ENCODE results near the gene PTPA. TPM values are rescaled to one million over a fixed set of nuclear protein-coding genes. Genes with fewer than 3 reads are reported as not detected.

The PTPA gene
- total RNA-seq, 1 donor from 2014 or later = 160 TPM

DNA sequence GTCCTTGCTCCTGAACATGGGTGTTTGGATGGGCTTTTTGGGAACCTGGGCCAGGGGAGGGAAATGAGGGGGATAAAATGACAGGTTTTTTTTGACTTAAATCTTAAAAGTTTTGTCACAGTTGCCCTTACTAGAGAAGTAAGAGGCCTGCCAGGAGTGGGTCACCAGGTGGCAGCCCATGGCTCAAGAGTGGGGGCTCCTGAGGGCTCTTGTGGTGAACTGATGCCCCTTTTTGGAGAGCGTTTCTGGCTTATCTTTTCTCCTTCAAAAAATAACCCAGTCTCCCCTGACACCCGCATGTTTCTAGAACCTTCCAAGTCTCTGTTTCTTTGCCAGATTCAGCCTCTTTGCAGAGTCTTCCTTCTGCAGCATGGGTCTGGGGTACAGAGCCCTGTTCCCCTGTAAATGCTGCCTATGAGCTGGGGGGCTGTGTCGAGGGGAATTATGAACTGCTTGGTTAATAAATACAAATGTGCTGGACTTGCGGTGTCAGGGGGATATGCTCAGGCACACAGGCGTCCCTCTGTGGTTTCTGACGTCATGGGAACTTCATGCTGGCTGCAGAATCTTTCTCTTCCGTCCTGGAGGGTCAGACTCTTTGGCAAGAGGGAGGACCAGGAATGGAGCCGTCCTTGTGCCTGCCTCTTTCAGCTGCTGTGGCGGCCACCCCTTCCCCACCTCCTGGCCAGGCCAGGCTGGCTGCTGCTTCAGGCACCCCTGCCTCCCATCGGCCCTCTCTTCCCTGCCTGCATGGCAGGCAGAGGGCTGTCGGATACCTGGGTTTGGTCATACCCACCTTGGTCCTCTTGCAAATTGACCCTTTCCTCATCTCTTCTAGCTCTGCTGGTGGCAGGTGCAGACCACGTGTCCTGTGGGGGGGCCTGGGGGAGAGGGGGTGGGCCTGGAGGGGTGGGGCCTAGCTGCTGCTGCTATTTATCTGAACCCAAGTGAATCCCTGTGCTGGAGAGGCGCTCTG, 30.1 kb downstream of the PTPA start:
- DNase-seq (ENCODE audit: low spot score in 2 of 2, unreplicated experiment in 2 of 2) = no peak
- Mint-ChIP-seq H3K27ac (peak overlapping the region; percentile 100), H3K9me3 (no peaks in the 10 kb centered on the region), H3K27me3 (ENCODE audit: low read depth) (no peaks in the 10 kb centered on the region), H3K4me1 (peaks cover 61% of the 10 kb centered on the region), H3K36me3 (peaks cover 12% of the 10 kb centered on the region), H3K4me3 (peak overlapping the region; percentile 75)
- TF ChIP-seq CTCF (IDR thresholded peaks at IDR 0.05; ENCODE audit: unreplicated experiment) = no peak

DNA sequence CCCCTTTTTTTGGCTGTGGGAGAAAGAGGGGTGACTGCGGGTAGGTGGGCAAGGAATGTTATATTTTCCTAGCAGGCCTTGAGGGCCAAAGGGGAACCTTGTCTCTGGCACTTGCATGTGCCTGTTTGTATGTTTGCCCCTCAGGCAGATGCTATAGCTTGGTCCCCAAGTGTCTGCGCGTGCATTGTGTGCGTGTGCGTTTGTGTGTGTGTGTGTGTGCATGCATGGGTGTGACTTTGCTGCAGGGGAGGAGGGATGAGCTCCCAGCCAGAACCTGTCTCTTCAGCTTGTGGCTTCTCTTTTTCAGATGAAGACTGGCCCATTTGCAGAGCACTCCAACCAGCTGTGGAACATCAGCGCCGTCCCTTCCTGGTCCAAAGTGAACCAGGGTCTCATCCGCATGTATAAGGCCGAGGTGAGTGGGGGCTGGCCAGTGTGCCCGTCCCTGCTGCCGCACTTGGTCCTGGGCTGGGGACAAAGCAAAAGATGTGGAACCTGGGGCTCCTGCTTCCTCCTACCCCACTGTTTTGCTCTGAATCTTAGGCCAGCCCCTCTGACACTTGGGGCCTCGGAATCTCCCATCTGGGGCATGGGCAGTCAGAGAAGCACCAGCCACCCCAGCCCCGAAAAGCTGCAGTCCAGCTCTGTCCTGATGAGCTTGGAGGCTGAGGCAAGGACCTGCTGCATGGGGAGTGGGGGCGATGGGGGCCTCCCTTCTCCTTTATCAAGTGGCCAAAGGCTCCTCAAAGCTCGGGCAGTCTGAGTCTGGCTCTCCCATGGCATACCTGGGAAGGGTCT, 31.1 kb downstream of the PTPA start:
- Mint-ChIP-seq H3K4me1 (peaks cover 70% of the 10 kb centered on the region), H3K27me3 (ENCODE audit: low read depth) (no peaks in the 10 kb centered on the region), H3K27ac (peak overlapping the region; percentile 100), H3K36me3 (peaks cover 8% of the 10 kb centered on the region), H3K9me3 (no peaks in the 10 kb centered on the region), H3K4me3 (peak overlapping the region; percentile 54)
- DNase-seq (ENCODE audit: low spot score in 2 of 2, unreplicated experiment in 2 of 2) = no peak
- TF ChIP-seq CTCF (IDR thresholded peaks at IDR 0.05; ENCODE audit: unreplicated experiment) = no peak

DNA sequence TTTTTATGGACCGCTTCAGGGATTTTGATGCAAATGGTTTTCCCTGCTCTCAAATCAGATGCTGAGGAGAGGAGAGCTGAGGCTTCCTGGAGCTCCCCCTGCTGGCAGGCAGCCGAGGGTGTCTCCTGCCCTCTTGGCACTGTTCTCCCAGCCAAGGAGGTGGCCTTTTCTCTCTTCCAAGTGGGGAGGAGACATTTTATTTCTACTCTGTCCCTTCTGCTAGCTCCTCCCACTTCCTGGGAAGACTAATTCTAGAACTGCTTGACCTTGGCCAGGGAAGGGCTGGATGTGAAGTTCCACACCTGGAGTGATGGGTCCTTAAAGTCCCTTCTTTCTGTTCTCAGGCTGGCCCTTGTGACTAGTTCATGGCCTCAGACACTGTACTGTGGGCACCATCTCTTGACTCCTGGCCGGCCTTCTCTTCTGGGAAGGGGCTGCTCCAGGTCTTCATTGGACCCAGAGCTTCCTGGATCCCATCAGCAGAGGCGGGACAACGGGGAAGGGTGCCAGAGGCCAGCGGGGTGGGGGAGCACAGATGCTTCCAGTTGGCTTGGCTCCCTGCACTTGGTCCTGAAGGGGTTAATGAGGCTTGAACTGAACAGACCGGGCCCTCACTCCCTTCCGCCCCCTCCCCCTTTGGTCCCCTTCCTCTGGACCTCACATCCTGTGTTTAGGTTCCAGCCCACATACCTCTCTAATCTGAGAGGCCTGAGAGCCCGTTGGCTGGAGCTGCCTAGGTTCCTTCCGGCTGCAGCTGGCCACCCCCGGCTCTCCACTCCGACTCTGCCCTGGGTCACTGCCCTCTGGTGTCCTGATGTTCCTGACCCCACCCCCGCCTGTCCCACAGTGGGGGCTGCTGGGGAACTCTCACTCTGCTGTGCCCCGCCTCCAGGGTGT, 32.1 kb downstream of the PTPA start:
- Mint-ChIP-seq H3K4me1 (peaks cover 72% of the 10 kb centered on the region), H3K27ac (peak overlapping the region; percentile 100), H3K9me3 (no peaks in the 10 kb centered on the region), H3K36me3 (peaks cover 5% of the 10 kb centered on the region), H3K4me3 (peak overlapping the region; percentile 54), H3K27me3 (ENCODE audit: low read depth) (no peaks in the 10 kb centered on the region)
- peak; percentile 82 for TF ChIP-seq CTCF (IDR thresholded peaks at IDR 0.05; ENCODE audit: unreplicated experiment)
- peak; percentile 65 to 85 for DNase-seq (ENCODE audit: low spot score in 2 of 2, unreplicated experiment in 2 of 2)

DNA sequence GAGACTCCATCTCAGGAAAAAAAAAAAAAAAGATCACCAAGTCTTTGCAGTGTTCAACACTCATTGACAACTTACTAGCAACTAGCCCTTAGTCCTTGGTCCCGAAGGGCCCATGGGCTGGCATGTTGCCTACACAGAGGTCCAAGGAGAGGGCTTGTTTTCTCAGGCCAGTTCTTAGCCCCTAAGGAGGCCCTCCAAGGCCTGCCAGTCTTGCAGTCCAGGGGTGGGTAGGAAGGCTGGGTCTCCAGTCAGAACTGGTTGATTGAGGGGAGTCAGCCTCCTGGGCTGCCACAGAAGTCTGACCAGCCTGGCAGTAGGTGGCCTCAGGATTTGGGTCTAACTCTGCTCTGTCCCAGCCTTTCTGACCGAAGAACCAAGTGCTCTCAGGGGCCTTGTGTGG, 34.1 kb downstream of the PTPA start:
- no peak overlapping the region for H3K4me3 Mint-ChIP-seq
- DNase-seq (ENCODE audit: low spot score in 2 of 2, unreplicated experiment in 2 of 2) = no peak
- peaks cover 17% of the 10 kb centered on the region for H3K36me3 Mint-ChIP-seq
- H3K9me3 Mint-ChIP-seq = no peaks in the 10 kb centered on the region
- H3K27me3 Mint-ChIP-seq (ENCODE audit: low read depth) = no peaks in the 10 kb centered on the region
- peaks cover 59% of the 10 kb centered on the region for H3K4me1 Mint-ChIP-seq
- H3K27ac Mint-ChIP-seq = peak overlapping the region; percentile 79
- TF ChIP-seq CTCF (IDR thresholded peaks at IDR 0.05; ENCODE audit: unreplicated experiment) = no peak

GRCh38 chr9:129145841-129146292, 34.7 kb downstream of the PTPA start:
- Mint-ChIP-seq H3K4me1 (peaks cover 54% of the 10 kb centered on the region), H3K27ac (peak overlapping the region; percentile 97), H3K27me3 (ENCODE audit: low read depth) (no peaks in the 10 kb centered on the region), H3K4me3 (peak overlapping the region; percentile 35), H3K36me3 (peaks cover 17% of the 10 kb centered on the region), H3K9me3 (no peaks in the 10 kb centered on the region)
- no peak for DNase-seq (ENCODE audit: low spot score in 2 of 2, unreplicated experiment in 2 of 2)
- TF ChIP-seq CTCF (IDR thresholded peaks at IDR 0.05; ENCODE audit: unreplicated experiment) = no peak

All from mesothelial cell of epicardium (in vitro differentiated cells).